SH-SY5Y (cell line): ENCODE measurements around the gene MYO1F.

Experiments
- GATA2 ChIP-seq: IDR thresholded peaks from 2 replicates; pipeline ENCODE4 v1.6.1; 2011; ENCODE audit warnings: mild to moderate bottlenecking, low read depth, low read length
- GATA3 ChIP-seq: IDR thresholded peaks from 2 replicates; pipeline ENCODE4 v1.6.1; 2011; ENCODE audit warnings: low read depth, mild to moderate bottlenecking, low read length, moderate library complexity

- TF ChIP-seq GATA2: no peak
- TF ChIP-seq GATA3: no peak
Observed at GRCh38 chr19:8615813-8616596, 38.8 kb upstream of the MYO1F start.
